Activated CD4-positive, alpha-beta T cell treated with anti-CD3 and anti-CD28 coated beads, Interleukin-2, amount 50 U/mL, for 4 hours (primary cell): ENCODE results near the gene GTF2IRD1.
"Not testable (repeated sequence)": the region's sequence is repeated elsewhere in the genome, so short reads cannot be mapped to it uniquely, and the experiment has no call there.

Source experiments
- DNase-seq, 2 experiments: peaks; one replicate each; pipeline ENCODE4 v3.0.0-alpha.2; 2020

Gene GTF2IRD1

GRCh38 chr7:74519395-74519794, 65.7 kb downstream of the GTF2IRD1 start:
- DNase-seq = no peak

- DNase-seq = no peak
These were observed 68.1 kb downstream of the GTF2IRD1 start for GRCh38 chr7:74521855-74522254.

DNA sequence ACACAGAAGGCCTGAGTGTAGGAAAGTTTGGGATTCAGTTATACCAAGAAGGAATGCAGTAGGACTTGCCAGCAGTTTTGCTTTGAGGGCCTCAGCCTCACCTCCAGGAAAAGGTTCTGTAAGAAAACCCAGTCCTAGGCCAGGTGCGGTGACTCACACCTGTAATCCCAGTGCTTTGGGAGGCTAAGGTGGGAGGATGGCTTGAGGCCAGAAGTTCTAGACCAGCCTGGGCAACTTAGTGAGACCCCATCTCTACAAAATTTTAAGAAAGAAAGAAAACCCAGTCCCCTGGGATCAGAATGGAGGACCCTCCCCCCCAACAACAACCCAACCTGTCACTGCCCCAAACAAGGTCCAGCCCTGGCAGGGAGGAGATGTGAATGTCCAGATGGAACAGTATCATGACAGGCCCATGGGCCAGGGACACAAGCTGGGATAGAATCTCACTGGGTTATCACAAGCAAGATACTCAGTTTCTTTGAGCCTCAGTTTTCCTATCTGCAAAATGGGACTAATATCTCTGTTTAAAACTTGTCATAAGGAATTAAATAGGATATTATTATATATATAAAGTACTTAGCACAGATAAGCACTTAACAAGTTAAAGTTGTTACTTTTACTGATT, 68.7 kb downstream of the GTF2IRD1 start:
- no peak for DNase-seq

- no peak for DNase-seq
These were observed 69.3 kb downstream of the GTF2IRD1 start for GRCh38 chr7:74523015-74523414.

- no peak for DNase-seq
These were observed 71.4 kb downstream of the GTF2IRD1 start for GRCh38 chr7:74525140-74525539.

DNA sequence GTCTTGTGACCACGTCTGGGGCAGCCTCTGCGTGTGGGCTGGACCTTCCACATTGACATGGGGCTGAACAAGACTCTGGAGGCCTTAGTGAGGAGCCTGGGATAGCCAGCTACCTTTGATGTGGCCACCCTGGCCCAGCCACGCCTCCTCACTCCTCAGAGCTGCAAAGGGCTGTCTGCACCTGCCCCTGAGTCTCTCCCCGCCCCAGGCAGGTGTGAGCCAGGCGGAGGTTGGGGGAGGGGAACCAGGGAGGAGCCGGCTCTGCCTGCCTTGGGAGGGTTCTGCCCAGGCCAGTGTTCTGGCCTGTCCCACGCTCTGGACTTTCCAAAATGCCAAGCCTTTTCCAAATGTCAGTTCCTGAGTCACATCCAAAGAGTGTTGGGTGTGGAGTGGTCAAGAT, 72.2 kb downstream of the GTF2IRD1 start:
- DNase-seq = no peak

- DNase-seq = no peak
These were observed 73.1 kb downstream of the GTF2IRD1 start for GRCh38 chr7:74526780-74527179.

DNA sequence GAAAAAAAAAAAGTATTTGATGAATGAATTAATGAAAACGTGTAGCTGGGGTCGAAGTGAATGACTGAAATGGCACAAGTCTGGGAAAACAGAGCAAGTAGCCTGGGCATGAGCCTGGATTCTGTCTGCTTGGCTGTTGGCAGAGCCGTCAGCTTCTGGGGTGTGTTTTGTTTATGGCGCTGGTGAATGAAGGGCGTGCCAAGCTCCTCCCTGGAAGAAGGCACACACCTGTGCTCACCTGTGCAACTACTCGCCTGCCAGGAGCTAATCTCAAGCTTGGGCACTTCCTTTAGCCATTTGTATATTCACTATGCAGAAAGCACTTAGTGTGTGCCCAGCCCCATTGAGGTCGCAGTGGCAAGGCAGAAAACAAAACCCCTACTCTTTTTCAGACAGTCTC, 74.1 kb downstream of the GTF2IRD1 start:
- DNase-seq = no peak

DNA sequence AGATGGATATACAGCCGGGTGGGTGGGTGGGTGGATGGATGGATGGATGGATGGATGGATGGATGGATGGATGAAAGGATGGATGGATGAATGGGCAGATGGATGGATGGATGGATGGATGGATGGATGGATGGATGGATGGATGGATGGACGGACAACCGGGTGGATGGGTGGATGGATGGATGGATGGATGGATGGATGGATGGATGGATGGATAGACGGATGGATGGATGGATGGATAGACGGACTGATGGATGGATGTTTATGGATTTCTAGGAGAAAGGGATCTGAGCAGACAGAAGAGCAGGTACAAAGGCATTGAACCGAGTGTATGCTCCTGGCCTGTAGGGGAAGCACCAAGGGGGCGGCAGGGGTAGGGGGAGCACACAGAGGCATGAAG, 75.1 kb downstream of the GTF2IRD1 start:
- DNase-seq = not testable (repeated sequence)

DNA sequence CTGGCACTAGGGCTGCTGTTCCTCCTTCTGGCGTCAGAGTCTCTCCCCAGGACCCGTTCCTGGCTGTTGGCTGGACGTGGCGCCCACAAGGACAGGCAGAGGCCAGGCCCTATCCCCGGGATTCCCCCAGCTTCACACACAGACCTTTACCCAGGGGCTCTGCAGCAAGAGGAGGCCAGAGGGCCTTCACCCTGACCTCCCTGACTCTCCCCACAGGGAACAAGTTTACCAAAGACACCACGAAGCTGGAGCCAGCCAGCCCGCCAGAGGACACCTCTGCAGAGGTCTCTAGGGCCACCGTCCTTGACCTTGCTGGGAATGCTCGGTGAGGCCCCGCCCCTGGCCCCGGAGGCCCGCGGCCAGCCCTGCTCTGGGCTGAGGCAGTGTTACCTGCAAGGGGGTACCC, 82.2 kb downstream of the GTF2IRD1 start:
- DNase-seq = no peak

GRCh38 chr7:74541937-74542336, 88.2 kb downstream of the GTF2IRD1 start:
- not testable (repeated sequence) for DNase-seq

GRCh38 chr7:74542558-74543117, 88.9 kb downstream of the GTF2IRD1 start:
- DNase-seq = no peak

DNA sequence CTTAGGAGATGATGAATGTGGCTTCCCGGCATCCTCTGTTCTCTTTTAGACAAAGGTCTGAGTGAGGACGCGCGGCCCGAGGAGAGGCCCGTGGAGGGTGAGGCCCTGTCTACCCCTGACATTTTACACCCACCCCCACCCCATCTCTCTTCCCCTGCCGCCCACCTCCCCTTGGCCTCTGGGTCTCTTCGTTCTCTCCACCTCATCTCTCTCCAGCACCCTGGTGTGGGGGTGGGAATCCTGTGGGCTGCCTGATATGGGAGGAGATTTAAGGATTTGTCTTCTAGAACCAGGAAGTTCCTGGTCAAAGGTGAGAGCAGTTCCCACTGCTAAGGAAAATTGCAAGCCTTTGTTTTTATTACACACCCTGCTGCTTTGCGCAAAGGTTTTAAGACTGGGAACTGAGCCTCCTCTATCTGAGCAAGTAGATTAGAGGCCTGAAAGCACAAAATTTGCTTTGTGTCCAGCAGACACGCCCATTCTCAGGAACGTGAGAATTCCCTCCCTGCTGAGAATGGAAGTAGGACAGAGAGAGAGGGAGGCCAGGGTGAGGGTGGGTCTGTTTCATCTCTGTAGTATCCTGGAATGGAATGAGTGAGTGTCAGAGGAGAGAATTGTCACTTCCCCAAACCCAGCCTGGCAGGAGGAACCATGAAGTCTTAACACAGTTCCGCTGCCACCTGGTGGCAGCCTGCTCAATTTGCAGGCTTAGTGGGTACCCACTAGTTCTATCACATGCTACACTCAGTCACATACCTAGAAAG, 91.2 kb downstream of the GTF2IRD1 start:
- DNase-seq = no peak

DNA sequence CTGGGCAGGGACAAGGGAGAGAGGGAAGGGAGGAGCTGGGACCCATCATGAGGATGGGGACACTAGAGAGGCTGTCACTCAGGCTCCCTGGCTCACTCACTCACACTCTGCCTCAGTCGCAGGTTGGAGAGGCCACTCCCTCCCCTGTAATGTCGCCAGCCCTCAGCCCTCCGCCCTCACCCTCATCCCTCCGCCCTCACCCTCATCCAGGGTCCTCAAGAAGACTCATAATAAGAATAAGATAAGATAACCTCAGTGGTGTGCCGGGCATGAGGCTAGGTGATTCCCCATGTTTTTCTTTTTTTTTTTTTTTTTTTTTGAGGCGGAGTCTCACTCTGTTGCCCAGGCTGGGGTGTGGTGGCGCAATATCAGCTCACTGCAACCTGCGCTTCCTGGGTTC, 92.2 kb downstream of the GTF2IRD1 start:
- DNase-seq = no peak

DNA sequence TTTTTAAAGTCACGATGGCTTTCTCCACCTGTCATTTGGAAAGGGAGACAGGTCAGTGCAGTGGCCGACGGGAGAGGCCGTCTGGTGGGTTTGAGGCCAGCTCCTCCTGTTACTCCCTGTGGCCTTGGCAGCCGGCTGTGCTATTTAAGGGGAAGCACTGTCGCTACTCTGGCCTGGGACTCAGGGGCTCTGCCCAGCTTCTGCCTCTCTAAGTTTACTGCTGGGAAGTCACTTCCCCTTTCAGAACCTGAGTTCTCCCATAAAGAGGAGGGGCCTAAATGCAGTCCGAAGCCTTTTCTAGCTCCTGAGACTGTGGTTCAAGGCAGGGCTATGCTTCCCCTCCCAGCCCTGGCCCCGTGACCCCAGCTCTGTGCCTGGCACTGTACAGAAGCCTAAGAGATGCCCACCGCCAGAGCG, 99.9 kb downstream of the GTF2IRD1 start:
- DNase-seq = not testable (repeated sequence)

- DNase-seq = no peak
These were observed 100.5 kb downstream of the GTF2IRD1 start for GRCh38 chr7:74554178-74554577.

- no peak for DNase-seq
These were observed 106.5 kb downstream of the GTF2IRD1 start for GRCh38 chr7:74560086-74560719.

GRCh38 chr7:74561898-74562613, 108.3 kb downstream of the GTF2IRD1 start:
- no peak for DNase-seq

GRCh38 chr7:74563639-74564038, 109.9 kb downstream of the GTF2IRD1 start:
- DNase-seq = not testable (repeated sequence)

GRCh38 chr7:74567318-74567668, 113.6 kb downstream of the GTF2IRD1 start:
- DNase-seq = no peak

DNA sequence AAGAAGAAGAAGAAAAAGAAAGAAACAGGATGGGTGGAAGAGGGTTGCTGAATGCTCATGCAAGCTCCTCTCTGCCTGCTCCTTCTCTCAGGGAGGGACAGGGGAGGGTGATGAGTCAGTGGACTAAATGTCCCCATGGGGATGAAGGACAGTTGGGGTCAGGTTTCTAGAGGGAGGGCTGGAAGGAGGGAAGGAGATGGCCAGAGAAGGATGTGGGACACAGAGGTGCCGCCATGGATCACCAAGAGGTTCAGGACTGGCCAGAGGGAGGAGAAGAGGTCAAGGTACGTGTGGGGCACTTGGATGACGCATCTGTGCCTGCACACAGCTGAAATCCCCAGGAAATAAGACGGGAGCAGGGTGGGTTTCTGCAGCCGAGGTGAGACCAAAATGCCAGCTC, 115.0 kb downstream of the GTF2IRD1 start:
- no peak for DNase-seq

- no peak for DNase-seq
These were observed 115.9 kb downstream of the GTF2IRD1 start for GRCh38 chr7:74569501-74570075.
